GM12891 (cell line): Measurements from ENCODE around the gene RBMS2.

ENCODE experiments used
- PAX5 ChIP-seq: IDR thresholded peaks from 2 replicates; pipeline ENCODE4 v1.6.1; 2011; ENCODE audit warnings: low read length, moderate library complexity, mild to moderate bottlenecking; ENCODE audit not compliant: insufficient read depth, severe bottlenecking
- POLR2A ChIP-seq: IDR thresholded peaks from 2 replicates; pipeline ENCODE4 v1.6.1; 2011; ENCODE audit warnings: low read depth, low read length, control low read depth
- POLR2AphosphoS5 ChIP-seq: IDR thresholded peaks from 2 replicates; pipeline ENCODE4 v1.6.1; 2011; ENCODE audit warnings: low read depth, low read length, control low read depth
- POU2F2 ChIP-seq: IDR thresholded peaks from 2 replicates; pipeline ENCODE4 v1.6.1; 2011; ENCODE audit warnings: low read depth, mild to moderate bottlenecking, control low read depth, low read length, moderate library complexity
- SPI1 ChIP-seq: IDR thresholded peaks from 2 replicates; pipeline ENCODE4 v1.6.1; 2011; ENCODE audit warnings: low read depth, low read length, control low read depth
- TAF1 ChIP-seq: IDR thresholded peaks from 2 replicates; pipeline ENCODE4 v1.6.1; 2011; ENCODE audit warnings: low read depth, low read length, control low read depth

GRCh38 chr12:56599797-56600196, 78.2 kb downstream of the RBMS2 start:
- TF ChIP-seq SPI1 (no peak), POLR2A (no peak), POLR2AphosphoS5 (no peak), TAF1 (no peak), PAX5 (no peak), POU2F2 (no peak)
